ENCODE results near the gene ANKMY1.

GRCh38 chr2:240462073-240462706 lies 95.6 kb downstream of the ANKMY1 start:
- TF ChIP-seq CTCF (IDR thresholded peaks at IDR 0.05) (no peak), POLR2A (IDR thresholded peaks at IDR 0.05) (no peak)
